ENCODE results near the gene TMEM119.

Gene TMEM119
- total RNA-seq: 1.5 to 3.4 (median 2.2) reads per million in 4 donors

GRCh38 chr12:108597559-108598471 lies at the start of gene TMEM119:
Gene TMEM119, minus strand, starts transcription at chr12:108598084. Its CDS starts 5,701 bp downstream, at chr12:108592383.
- no peak for DNase-seq

GRCh38 chr12:108646600-108647579 lies 49.0 kb upstream of the TMEM119 start:
- DNase-seq: peak in 1 of 5 donors; percentile 16

- DNase-seq: no peak
Measured at GRCh38 chr12:108645686-108646599, 48.1 kb upstream of the TMEM119 start.

- DNase-seq: no peak
Measured at GRCh38 chr12:108644811-108645120, 46.9 kb upstream of the TMEM119 start.

GRCh38 chr12:108643941-108644810 lies 46.3 kb upstream of the TMEM119 start:
- DNase-seq: no peak

GRCh38 chr12:108642899-108643654 lies 45.2 kb upstream of the TMEM119 start:
- DNase-seq: no peak

- DNase-seq: no peak
Measured at GRCh38 chr12:108642269-108642870, 44.5 kb upstream of the TMEM119 start.

- DNase-seq: no peak
Measured at GRCh38 chr12:108641446-108642268, 43.8 kb upstream of the TMEM119 start.

- DNase-seq: no peak
Measured at GRCh38 chr12:108640802-108641445, 43.0 kb upstream of the TMEM119 start.

GRCh38 chr12:108638997-108639822 lies 41.3 kb upstream of the TMEM119 start:
- DNase-seq: no peak

- no peak for DNase-seq
Measured at GRCh38 chr12:108638141-108638827, 40.4 kb upstream of the TMEM119 start.

- DNase-seq: no peak
Measured at GRCh38 chr12:108637222-108637971, 39.5 kb upstream of the TMEM119 start.

- peak in 1 of 5 donors; percentile 32 for DNase-seq
Measured at GRCh38 chr12:108635997-108636808, 38.3 kb upstream of the TMEM119 start.

GRCh38 chr12:108635201-108635996 lies 37.5 kb upstream of the TMEM119 start:
- DNase-seq: peak in 2 of 5 donors; percentile 28 to 89

All from T-helper 1 cell (primary cell).